HG03571 (cell line): ENCODE measurements around the gene DLAT.
"Not testable (repeated sequence)": the region's sequence is repeated elsewhere in the genome, so short reads cannot be mapped to it uniquely, and the experiment has no call there.

ENCODE experiments used
- ATAC-seq: cut with Tn5 transposase; IDR thresholded peaks from one replicate; pipeline ENCODE4 v1.9.1; 2021; ENCODE audit not compliant: unreplicated experiment

The DLAT gene

DNA sequence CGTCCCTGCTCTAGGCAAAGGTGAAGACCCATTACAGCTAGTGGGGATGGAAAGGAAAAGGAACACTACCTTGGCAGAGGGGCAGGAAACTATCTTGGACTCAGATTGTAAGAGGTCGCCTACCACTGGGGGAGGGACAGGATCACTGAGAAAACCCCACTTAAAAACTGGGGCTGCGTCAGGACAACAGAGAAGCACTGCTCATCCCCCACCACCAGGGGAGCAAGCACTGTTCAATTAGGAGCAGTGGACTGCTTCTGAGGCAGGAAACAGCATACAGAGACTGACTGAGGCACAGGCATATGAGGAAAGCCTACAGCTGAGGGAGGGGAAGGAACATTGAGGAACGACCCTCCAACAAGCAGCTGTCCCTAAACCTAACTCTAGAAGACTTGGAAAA lies 20.8 kb upstream of the DLAT start:
- peak; percentile 92 for ATAC-seq

DNA sequence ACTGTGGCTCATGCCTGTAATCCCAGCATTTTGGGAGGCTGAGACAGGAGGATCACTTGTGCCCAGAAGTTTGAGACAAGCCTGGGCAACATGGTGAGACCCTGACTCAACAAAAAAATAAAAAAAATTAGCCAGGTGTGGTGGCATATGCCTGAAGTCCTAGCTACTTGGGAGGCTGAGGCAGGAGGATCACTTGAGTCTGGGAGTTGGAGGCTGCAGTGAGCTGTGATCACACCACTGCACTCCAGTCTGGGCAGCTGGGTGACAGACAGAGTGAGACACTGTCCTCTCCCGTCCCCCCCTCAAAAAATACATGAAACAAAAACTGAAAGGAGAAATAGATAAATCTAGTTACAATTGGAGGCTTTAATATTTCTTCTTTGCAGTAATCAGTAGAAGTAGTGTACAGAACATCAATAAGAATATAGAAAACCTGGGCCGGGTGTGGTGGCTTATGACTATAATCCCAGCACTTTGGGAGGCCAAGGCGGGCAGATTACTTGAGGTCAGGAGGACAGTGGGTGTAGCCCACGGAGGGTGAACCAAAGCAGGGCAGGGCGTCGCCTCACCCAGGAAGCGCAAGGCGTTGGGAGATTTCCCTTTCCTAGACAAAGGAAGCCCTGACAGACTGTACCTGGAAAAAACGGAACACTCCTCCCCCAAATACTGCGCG lies 19.6 kb upstream of the DLAT start:
- no peak for ATAC-seq

- ATAC-seq = not testable (repeated sequence)
Observed at GRCh38 chr11:112006095-112006441, 19.1 kb upstream of the DLAT start.

- ATAC-seq = not testable (repeated sequence)
Observed at GRCh38 chr11:112011451-112011850, 13.8 kb upstream of the DLAT start.

GRCh38 chr11:112012874-112013273 lies 12.3 kb upstream of the DLAT start:
- no peak for ATAC-seq

GRCh38 chr11:112013497-112014164 lies 11.6 kb upstream of the DLAT start:
- no peak for ATAC-seq

GRCh38 chr11:112016088-112016764 lies 9.0 kb upstream of the DLAT start:
- peak; percentile 90 for ATAC-seq

DNA sequence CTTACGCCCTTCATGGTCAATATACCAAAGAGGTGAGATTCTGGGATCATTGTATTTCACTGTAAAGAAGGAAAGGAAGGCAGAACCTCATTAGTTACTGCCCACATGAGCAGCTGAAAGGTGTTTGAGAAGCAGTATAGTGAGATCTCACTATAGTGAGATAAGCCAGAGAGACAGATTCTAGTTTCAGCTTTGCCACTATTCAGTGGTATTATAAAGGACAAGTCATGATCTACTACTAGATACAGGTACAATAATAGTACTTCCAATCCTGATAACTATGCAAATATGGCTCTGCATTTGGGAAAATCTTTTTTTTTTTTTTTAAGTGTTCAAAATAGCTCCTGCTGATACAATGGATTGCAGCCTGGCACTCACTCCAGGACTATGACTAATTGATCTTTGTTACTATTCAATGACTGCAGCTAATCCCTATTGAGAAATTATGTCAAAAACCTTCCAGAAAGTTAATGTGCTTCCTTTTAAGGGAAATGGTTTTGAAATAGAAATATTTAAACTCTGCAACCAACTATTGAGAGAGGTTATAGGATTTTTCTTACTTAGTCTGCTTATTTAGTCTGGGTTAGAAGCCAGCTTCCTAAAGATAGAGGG lies 8.3 kb upstream of the DLAT start:
- ATAC-seq = peak; percentile 33

- ATAC-seq = no peak
Observed at GRCh38 chr11:112017538-112017937, 7.7 kb upstream of the DLAT start.

DNA sequence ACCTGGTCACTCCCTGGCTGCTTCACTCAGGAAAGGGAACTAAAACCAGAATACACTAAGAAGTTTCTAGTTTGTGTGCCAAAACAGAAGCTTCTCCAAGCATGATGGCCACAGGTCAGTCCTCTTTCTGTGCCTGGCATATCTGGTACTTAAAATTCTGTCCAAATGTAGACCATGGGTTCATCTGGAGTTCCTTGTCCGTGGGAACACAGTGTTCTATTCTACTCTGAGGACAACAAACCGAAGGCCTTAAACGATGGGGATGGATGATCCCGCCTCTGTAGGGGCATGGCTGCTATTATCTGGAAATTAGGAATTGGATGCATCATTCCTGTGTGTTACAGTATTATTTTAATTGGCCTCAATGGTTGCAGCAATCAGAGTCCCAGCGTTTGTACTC lies 6.1 kb upstream of the DLAT start:
- no peak for ATAC-seq

DNA sequence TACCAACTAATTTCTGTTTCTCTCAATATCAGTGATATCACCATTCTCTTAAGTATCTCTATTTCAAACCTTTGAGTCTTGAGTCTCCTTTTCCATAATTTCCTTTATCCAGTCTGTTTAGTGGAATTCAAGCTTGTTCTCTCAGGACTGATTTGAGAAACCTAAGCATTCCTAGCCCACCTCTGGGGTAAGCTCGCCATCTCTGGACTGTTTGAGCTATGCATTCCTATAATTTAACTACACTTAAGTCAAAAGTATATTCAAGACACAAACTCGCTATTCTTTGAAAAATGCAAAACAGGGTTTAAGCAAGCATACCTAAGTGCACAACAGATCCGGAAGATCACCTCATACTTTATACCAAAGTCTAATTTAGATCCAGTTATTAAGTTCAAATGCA lies 2.1 kb upstream of the DLAT start:
- no peak for ATAC-seq

DNA sequence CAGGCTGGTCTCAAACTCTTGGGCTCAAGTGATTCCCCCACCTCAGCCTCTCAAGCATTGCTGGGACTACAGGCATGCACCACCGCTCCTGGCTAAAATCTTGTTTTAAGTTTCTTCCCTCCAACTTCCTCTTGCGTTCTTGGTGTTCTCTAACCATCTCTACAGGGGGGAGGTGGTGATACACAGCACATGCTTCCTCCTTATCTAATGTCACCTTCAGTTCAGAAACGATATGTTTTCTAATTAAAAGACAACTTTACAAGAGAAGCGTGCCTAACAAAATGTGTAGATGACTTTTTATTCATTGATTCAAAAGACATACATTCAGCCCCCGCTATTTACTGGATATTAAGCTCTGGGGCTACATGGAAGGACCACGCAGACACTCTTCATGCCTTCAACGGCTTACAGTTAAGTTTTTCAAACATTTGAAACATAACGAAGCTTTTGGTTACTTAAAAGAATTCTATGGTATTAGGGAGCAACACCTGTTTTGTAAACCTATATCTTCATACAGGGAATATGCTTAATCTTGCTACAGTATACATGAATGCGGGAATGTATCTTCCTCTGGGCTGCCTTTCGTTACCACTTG lies 933 bp upstream of the DLAT start:
- ATAC-seq = peak; percentile 35

DNA sequence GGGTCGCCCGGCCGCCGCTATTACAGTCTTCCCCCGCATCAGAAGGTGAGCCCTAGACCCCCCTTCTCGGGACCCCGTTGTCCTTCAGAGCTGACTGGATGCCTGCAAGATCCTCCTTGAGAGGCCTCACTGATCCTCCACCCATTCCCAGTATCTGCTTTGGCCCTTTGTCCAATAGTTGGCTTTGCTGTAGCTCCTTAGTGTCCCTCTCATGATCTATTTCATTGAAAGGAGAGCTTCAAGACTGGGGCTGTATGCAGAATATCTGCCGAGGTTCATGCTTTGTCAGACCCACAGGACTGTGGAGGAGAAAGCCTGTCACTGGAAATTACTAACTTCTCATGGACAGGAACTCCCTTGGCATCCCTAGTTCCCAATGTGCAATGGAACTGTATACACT lies 499 bp downstream of the DLAT start:
- no peak for ATAC-seq

GRCh38 chr11:112026784-112027410 lies 1.7 kb downstream of the DLAT start:
- ATAC-seq = not testable (repeated sequence)

DNA sequence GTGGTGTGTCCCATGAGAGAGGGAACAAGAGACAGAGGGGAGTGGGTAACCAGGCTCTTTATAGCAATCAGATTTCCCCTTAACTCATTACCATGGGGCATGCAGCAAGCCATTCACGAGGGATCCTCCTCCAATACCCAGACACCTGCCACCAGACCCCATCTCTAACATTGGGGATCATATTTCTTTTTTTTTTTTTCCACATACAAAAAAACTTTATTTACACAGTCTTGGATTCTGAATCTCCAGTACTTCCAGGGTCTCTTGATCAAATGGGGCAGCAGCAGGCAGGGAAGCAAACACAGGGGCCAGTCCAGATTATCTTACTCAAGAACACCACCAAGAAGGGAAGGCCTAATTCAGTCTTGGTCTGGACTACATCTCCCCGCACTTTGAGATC lies 4.3 kb downstream of the DLAT start:
- ATAC-seq = no peak

DNA sequence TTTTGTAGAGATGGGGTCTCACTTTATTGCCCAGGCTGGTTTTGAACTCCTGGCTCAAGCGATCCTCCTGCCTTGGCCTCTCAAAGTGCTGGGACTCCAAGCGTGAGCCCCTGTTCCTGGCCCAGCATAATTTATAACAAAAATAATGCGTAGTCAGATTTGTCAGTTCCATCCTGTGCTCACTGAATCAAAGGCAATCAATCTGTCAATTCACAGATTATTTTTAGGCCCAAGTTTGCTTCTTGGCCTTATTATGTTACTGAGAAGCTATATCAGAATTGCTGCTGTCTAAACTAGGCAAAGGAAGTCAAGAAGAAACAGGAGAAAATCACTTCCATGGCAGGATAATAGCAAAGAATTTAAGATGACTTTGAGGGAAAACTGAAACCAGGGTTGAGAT lies 8.7 kb downstream of the DLAT start:
- ATAC-seq = no peak

- no peak for ATAC-seq
Observed at GRCh38 chr11:112037527-112037926, 12.3 kb downstream of the DLAT start.

- ATAC-seq = no peak
Observed at GRCh38 chr11:112042161-112042960, 17.2 kb downstream of the DLAT start.

GRCh38 chr11:112042961-112043304 lies 17.7 kb downstream of the DLAT start:
- ATAC-seq = no peak

DNA sequence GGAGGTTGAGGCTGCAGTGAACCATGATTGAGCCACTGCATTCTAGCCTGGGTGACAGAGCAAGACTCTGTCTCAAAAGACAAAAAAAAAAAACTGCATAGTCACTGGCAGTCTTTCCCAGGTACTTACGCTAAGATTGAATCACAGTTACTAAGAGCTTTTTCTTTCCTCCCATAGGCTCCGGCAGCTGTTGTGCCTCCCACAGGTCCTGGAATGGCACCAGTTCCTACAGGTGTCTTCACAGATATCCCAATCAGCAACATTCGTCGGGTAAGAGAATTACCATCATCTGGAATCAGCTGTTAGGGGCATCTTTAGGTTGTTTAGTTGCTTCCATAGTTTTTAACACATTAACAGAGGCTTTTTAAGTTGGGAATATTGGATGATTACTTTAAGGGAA lies 19.8 kb downstream of the DLAT start:
- no peak for ATAC-seq
